Activated CD8-positive, alpha-beta memory T cell treated with anti-CD3 and anti-CD28 coated beads, Interleukin-2, amount 10 ng/mL, durations not matched to agents 7 days and 5 days (primary cell): Measurements from ENCODE around the gene TOM1L2. TPM values are rescaled to one million over a fixed set of nuclear protein-coding genes. Genes with fewer than 3 reads are reported as not detected.
A peak's percentile ranks its signal among the peaks of the same experiment; 100 is the strongest.
"Not testable (repeated sequence)": the region's sequence is repeated elsewhere in the genome, so short reads cannot be mapped to it uniquely, and the experiment has no call there.

Experiments
- ATAC-seq: fragments of 150-1000 bp; cut with Tn5 transposase; one replicate; pipeline ENCODE4 v1.10.0; 2021; ENCODE audit warnings: moderate library complexity
- CTCF ChIA-PET: fragments of 350-600 bp; sonication (Branson Sonifier 250); formaldehyde crosslinking; loops from one replicate; lab custom pipeline; 2021; ENCODE audit warnings: antibody characterized with exemption; lab: Charles Lee
- DNase-seq: peaks from one replicate; pipeline ENCODE4 v3.0.0-alpha.2; 2020
- H3K27ac Mint-ChIP-seq: one replicate; pipeline ENCODE4 v1.8.0; 2021; ENCODE audit warnings: mild to moderate bottlenecking, mixed read lengths
- H3K27me3 Mint-ChIP-seq: one replicate; pipeline ENCODE4 v1.8.0; 2021; ENCODE audit warnings: mixed read lengths
- H3K36me3 Mint-ChIP-seq: one replicate; pipeline ENCODE4 v1.8.0; 2021; ENCODE audit warnings: mild to moderate bottlenecking, mixed read lengths
- H3K4me1 Mint-ChIP-seq: one replicate; pipeline ENCODE4 v1.8.0; 2021; ENCODE audit warnings: mixed read lengths
- H3K4me3 Mint-ChIP-seq: one replicate; pipeline ENCODE4 v1.8.0; 2021; ENCODE audit warnings: mild to moderate bottlenecking, moderate library complexity, mixed read lengths
- H3K9me3 Mint-ChIP-seq: one replicate; pipeline ENCODE4 v1.8.0; 2022; ENCODE audit warnings: low read depth, mixed read lengths
- total RNA-seq, 2 experiments: library from RNA; stranded (reverse); gene quantifications; one replicate each; pipeline ENCODE4 v1.2.3, GENCODE V29; 2021

TOM1L2 gene
- total RNA-seq, 2 experiments from 2014 or later: 19.8 to 33.0 TPM

GRCh38 chr17:17944242-17944641 lies 28.0 kb downstream of the TOM1L2 start:
- Mint-ChIP-seq H3K27me3 (no peaks in the 10 kb centered on the region), H3K4me1 (peaks cover 11% of the 10 kb centered on the region), H3K9me3 (no peaks in the 10 kb centered on the region), H3K27ac (no peak overlapping the region), H3K36me3 (no peaks in the 10 kb centered on the region), H3K4me3 (no peak overlapping the region)
- ATAC-seq (no peak), DNase-seq (no peak)
- CTCF ChIA-PET: no interaction called here

GRCh38 chr17:17943281-17943984 lies 28.8 kb downstream of the TOM1L2 start:
- peak; percentile 20 for ATAC-seq
- CTCF ChIA-PET: interaction anchor here (1.0 kb wide), 2 partner anchors 9 to 92 kb away, joined by 3 read pairs; no protein-coding TSS in a partner anchor
- H3K4me1 Mint-ChIP-seq: peaks cover 12% of the 10 kb centered on the region
- H3K9me3 Mint-ChIP-seq: no peaks in the 10 kb centered on the region
- H3K27ac Mint-ChIP-seq: no peak overlapping the region
- DNase-seq: no peak
- no peaks in the 10 kb centered on the region for H3K36me3 Mint-ChIP-seq
- H3K27me3 Mint-ChIP-seq: no peaks in the 10 kb centered on the region
- no peak overlapping the region for H3K4me3 Mint-ChIP-seq

DNA sequence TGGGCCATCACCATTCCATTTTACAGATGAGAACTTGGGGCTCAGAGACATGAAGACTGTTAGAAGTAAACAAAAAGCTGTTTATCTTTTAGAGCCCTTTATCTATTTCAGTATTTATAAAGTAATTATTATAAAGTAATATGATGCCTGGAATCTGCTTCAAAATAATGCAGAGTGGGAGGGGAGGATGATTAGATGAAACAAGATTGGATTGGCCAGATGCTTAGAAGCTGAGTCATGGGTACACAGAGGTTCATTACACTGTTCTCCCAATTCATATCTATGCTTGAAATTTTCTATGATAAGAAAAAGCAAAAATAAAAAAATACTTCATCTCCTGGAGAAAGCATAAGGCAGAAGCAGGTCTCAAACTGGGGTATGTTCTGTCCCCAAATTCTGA lies 29.4 kb downstream of the TOM1L2 start:
- no peak overlapping the region for H3K4me3 Mint-ChIP-seq
- CTCF ChIA-PET: interaction anchor here (1.0 kb wide), 2 partner anchors 9 to 92 kb away, joined by 3 read pairs; no protein-coding TSS in a partner anchor
- H3K27ac Mint-ChIP-seq: no peak overlapping the region
- no peaks in the 10 kb centered on the region for H3K9me3 Mint-ChIP-seq
- no peak for ATAC-seq
- no peaks in the 10 kb centered on the region for H3K36me3 Mint-ChIP-seq
- H3K27me3 Mint-ChIP-seq: no peaks in the 10 kb centered on the region
- DNase-seq: no peak
- peaks cover 12% of the 10 kb centered on the region for H3K4me1 Mint-ChIP-seq

DNA sequence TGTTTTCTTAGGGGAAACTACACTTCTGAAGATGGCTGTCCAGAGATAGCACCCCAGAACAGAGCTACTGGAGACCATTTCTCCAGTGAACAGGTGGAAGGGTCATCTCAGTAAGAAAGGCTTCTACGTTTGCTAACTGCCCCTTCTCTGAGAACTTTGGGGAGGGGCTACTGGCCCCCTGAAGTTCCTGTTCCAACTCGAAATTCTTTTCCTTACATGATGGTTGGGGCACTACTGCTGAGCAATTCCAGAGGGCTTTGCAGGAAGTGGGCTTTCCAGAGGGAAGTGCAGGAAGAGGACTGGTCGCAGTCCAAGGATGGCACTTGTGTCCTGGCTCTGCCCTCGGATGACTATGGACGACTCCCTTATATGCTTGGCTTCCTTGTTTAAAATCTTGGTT lies 31.2 kb downstream of the TOM1L2 start:
- peaks cover 17% of the 10 kb centered on the region for H3K4me1 Mint-ChIP-seq
- no peak for ATAC-seq
- H3K36me3 Mint-ChIP-seq: no peaks in the 10 kb centered on the region
- CTCF ChIA-PET: no interaction called here
- no peaks in the 10 kb centered on the region for H3K9me3 Mint-ChIP-seq
- no peak overlapping the region for H3K4me3 Mint-ChIP-seq
- no peak for DNase-seq
- H3K27me3 Mint-ChIP-seq: no peaks in the 10 kb centered on the region
- no peak overlapping the region for H3K27ac Mint-ChIP-seq

DNA sequence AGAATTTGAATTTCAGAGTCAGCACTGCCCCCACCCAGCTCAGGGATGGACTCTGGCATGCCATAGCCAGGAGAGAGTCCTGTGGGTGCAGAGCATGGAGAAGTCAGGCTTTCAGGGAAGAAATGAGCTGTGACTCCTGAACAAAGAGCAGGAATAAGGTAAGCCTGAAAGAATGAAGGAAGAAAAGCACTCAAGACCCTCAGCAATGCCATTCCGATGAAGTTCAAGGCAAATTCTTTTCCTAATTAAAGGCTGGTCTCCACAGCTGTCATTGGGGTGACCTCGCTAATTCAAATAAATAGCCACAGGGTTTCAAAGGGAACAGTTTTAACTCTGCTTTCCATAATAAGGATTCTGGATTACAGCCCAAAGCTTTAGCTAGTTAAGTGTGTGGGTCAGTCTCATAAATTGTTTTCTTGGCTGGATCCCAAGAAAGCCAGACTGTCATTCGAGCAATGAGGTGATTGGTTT lies 31.7 kb downstream of the TOM1L2 start:
- H3K4me3 Mint-ChIP-seq: no peak overlapping the region

DNA sequence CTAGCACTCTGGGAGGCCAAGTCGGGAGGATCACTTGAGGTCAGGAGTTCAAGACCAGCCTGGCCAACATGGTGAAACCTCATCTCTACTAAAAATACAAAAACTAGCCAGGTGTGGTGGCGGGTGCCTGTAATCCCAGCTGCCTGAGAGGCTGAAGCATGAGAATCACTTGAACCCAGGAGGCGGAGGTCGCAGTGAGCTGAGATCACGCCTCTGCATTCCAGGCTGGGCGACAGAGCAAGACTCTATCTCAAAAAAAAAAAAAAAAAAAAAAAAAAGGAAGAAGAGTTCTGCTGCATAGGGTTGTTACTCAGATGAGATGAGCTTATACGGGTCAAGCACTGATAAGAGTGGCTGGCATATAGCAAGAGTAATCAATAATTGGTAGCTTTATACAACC lies 32.3 kb downstream of the TOM1L2 start:
- DNase-seq, H3K9me3 Mint-ChIP-seq, ATAC-seq, H3K27ac Mint-ChIP-seq, H3K4me3 Mint-ChIP-seq, CTCF ChIA-PET, H3K36me3 Mint-ChIP-seq, H3K27me3 Mint-ChIP-seq: not testable (repeated sequence)
- H3K4me1 Mint-ChIP-seq: peaks cover 28% of the 10 kb centered on the region

More for the DNA sequence above, 31.7 kb downstream of the TOM1L2 start:
- ATAC-seq (no peak), DNase-seq (no peak)
- CTCF ChIA-PET: no interaction called here
- Mint-ChIP-seq H3K9me3 (no peaks in the 10 kb centered on the region), H3K4me1 (peaks cover 22% of the 10 kb centered on the region), H3K36me3 (no peaks in the 10 kb centered on the region), H3K27ac (no peak overlapping the region), H3K27me3 (no peaks in the 10 kb centered on the region)

- Mint-ChIP-seq H3K4me1 (peaks cover 32% of the 10 kb centered on the region), H3K4me3 (no peak overlapping the region), H3K27me3 (no peaks in the 10 kb centered on the region), H3K27ac (peak overlapping the region; percentile 3), H3K36me3 (no peaks in the 10 kb centered on the region), H3K9me3 (no peaks in the 10 kb centered on the region)
- DNase-seq (no peak), ATAC-seq (no peak)
- CTCF ChIA-PET: no interaction called here
Observed at GRCh38 chr17:17938388-17939107, 33.7 kb downstream of the TOM1L2 start.

DNA sequence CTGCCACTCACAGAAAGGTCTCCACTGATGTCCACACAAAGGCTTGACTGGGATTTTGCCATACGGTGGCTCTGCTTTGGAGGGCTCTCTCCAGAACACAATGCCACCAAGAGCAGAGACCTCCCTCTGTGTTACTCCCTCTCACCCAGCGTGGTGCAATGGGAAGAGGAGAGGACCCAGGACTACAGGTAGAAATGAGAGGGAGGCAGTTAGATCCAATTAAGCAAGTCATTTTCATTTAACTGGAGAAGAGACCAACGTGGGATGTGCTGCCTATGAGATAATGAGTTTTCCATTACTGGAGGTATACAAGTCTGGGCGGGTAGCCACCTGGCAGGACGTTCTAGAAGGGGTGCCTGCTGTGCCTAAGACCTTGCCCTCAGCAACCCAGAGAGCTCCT lies 34.2 kb downstream of the TOM1L2 start:
- H3K36me3 Mint-ChIP-seq: no peaks in the 10 kb centered on the region
- DNase-seq (no peak), ATAC-seq (no peak)
- no peak overlapping the region for H3K4me3 Mint-ChIP-seq
- CTCF ChIA-PET: no interaction called here
- peaks cover 26% of the 10 kb centered on the region for H3K4me1 Mint-ChIP-seq
- no peak overlapping the region for H3K27ac Mint-ChIP-seq
- H3K9me3 Mint-ChIP-seq: no peaks in the 10 kb centered on the region
- H3K27me3 Mint-ChIP-seq: no peaks in the 10 kb centered on the region

DNA sequence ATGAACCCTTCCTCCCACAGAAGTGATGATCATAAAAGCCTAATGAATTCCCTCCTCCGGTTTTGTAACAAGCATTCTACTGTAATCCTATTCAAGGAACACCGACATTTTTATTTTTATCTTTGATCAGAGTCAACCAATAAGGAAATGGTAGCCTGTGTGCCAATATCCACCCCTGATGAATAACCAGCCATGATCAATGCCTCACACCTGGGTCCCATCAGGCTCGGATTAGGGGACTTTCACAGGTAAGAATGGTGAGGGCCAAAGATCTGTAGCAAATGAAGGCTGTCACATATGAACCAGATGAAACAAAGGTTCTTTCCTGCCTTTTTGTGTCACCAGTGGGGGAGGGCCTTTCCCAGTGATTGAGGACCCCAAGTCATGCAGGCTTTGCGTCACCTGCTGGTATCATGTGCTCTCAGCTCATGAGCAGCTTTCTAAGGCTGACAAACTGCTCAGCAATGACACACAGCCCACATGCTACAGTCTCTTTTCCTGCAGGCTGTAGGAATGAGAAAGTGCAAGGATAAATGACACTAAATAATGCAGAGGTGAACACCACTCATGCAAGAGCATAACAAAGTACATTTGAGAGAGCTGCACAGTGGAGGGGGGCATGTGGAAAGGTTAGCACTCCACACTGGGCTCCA lies 34.9 kb downstream of the TOM1L2 start:
- ATAC-seq (no peak), DNase-seq (no peak)
- Mint-ChIP-seq H3K9me3 (no peaks in the 10 kb centered on the region), H3K27me3 (no peaks in the 10 kb centered on the region), H3K4me1 (peaks cover 25% of the 10 kb centered on the region), H3K4me3 (no peak overlapping the region), H3K36me3 (no peaks in the 10 kb centered on the region), H3K27ac (no peak overlapping the region)
- CTCF ChIA-PET: no interaction called here

DNA sequence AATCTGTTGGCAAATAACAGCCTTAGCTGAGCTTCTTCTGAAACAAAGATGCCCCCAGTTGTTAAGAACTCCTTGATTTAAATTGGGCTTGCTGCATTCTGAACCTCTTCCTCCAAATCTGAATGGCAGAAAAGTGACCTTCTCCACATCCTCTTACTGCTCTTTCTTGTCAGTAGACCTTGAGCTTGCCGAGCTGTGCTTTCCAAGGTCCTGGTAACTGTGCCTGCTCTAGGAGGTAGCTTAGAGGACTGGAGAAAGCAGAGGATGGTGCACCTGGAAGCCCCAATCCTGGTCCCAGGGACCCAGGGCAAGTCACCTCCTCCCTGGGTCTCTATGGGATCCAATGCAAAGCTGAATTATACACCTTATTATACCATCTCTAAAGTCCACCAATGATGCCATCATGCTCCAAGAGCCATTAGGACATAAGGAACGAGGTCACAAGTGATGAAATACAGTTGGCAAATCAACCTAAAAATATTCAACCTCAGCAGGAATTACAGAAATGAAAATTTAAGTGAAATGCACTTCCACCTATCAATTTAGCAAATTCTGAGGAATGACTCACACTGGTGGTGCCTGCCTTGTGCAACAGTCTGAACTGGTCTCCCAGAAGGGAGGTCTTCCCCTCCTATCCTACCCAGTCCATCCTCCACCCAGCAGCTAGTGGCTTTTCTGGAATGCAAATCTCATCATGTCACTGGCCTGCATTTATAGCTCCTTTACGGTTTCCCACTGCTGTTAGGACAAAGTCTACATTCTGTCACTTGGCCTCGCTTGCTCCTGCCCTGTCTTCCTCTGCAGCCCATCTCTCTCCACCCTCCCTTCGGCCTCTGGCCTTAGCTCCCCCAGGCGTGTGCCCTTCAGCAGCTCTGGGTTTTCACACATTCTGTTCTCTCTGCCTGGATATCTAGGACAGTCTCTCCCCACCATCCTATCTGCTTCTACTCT lies 36.6 kb downstream of the TOM1L2 start:
- ATAC-seq (peak; percentile 53), DNase-seq (no peak)
- Mint-ChIP-seq H3K27ac (no peak overlapping the region), H3K36me3 (no peaks in the 10 kb centered on the region), H3K27me3 (no peaks in the 10 kb centered on the region), H3K4me1 (peaks cover 25% of the 10 kb centered on the region), H3K9me3 (no peaks in the 10 kb centered on the region), H3K4me3 (no peak overlapping the region)
- CTCF ChIA-PET: interaction anchor here (0.9 to 1.6 kb wide), 3 partner anchors 11 to 37 kb away, joined by 3 to 6 read pairs (median 5); partner anchors contain the start of gene DRC3

DNA sequence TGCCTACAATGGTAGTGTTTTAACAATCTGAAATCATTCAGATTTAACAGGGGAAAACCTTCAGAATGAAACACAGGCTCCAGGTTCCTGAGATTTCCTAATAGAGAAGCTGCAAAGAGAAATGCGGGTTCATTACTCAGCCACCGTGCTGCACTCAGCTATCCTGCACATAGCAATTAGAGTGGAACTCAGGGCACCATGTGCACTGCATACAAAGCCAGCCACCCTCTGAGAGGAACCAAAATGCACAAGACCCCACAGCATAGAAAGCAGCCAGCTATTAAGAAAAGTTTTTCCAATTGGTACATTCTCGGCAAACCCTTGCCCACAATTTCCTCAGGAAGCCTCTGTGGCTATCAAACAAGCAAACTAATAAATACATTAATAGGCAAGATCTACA lies 37.4 kb downstream of the TOM1L2 start:
- H3K4me3 Mint-ChIP-seq: no peak overlapping the region
- no peak overlapping the region for H3K27ac Mint-ChIP-seq
- no peaks in the 10 kb centered on the region for H3K9me3 Mint-ChIP-seq
- H3K4me1 Mint-ChIP-seq: peaks cover 25% of the 10 kb centered on the region
- no peaks in the 10 kb centered on the region for H3K36me3 Mint-ChIP-seq
- no peaks in the 10 kb centered on the region for H3K27me3 Mint-ChIP-seq
- CTCF ChIA-PET: interaction anchor here (0.9 to 1.2 kb wide), 2 partner anchors 8 to 16 kb away, joined by 3 to 5 read pairs; no protein-coding TSS in a partner anchor
- DNase-seq (no peak), ATAC-seq (no peak)

DNA sequence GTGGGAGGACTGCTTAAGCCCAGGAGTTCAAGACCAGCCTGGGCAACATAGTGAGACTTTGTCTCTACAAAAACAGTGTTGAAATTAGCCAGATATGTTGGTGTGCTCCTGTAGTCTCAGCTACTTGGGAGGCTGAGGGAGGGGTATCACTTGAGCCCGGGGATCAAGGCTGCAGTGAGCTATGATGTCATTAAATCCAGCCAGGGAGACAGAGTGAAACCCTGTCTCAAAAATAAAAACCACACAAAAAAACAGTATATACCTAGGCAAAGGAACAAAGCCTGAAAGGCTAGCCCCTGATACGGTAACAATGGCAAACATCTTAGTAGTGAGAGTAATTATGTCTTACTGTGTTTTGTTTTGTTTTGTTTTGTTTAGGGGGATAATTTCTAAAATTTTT lies 38.0 kb downstream of the TOM1L2 start:
- Mint-ChIP-seq H3K36me3 (no peaks in the 10 kb centered on the region), H3K27ac (no peak overlapping the region), H3K4me3 (no peak overlapping the region), H3K4me1 (peaks cover 25% of the 10 kb centered on the region), H3K9me3 (no peaks in the 10 kb centered on the region), H3K27me3 (no peaks in the 10 kb centered on the region)
- DNase-seq (no peak), ATAC-seq (no peak)
- CTCF ChIA-PET: interaction anchor here (0.9 to 1.3 kb wide), 2 partner anchors 9 to 15 kb away, joined by 3 to 5 read pairs; no protein-coding TSS in a partner anchor
